HG03469 (cell line): ENCODE measurements around the gene CYFIP2.

Experiments
- ATAC-seq: cut with Tn5 transposase; IDR thresholded peaks from one replicate; pipeline ENCODE4 v1.9.1; 2021; ENCODE audit warnings: mild to moderate bottlenecking, moderate library complexity, moderate number of reproducible peaks; ENCODE audit not compliant: unreplicated experiment

The CYFIP2 gene

GRCh38 chr5:157285310-157286035, 19.6 kb downstream of the CYFIP2 start:
- no peak for ATAC-seq

- no peak for ATAC-seq
These were observed 20.9 kb downstream of the CYFIP2 start for GRCh38 chr5:157286761-157287211.

GRCh38 chr5:157288405-157289163, 22.7 kb downstream of the CYFIP2 start:
- no peak for ATAC-seq

GRCh38 chr5:157289164-157289819, 23.4 kb downstream of the CYFIP2 start:
- ATAC-seq = no peak

GRCh38 chr5:157290156-157290980, 24.4 kb downstream of the CYFIP2 start:
- ATAC-seq = no peak

- ATAC-seq = peak; percentile 79
These were observed 25.2 kb downstream of the CYFIP2 start for GRCh38 chr5:157290981-157291711.

GRCh38 chr5:157292599-157292998, 26.7 kb downstream of the CYFIP2 start:
- ATAC-seq = no peak

- ATAC-seq = no peak
These were observed 28.6 kb downstream of the CYFIP2 start for GRCh38 chr5:157294407-157295091.

- no peak for ATAC-seq
These were observed 29.3 kb downstream of the CYFIP2 start for GRCh38 chr5:157295247-157295646.

GRCh38 chr5:157300564-157300963, 34.6 kb downstream of the CYFIP2 start:
- ATAC-seq = no peak

- ATAC-seq = no peak
These were observed 35.1 kb downstream of the CYFIP2 start for GRCh38 chr5:157301066-157301465.

GRCh38 chr5:157303023-157303422, 37.1 kb downstream of the CYFIP2 start:
- ATAC-seq = no peak

GRCh38 chr5:157303667-157304327, 37.9 kb downstream of the CYFIP2 start:
- no peak for ATAC-seq

GRCh38 chr5:157306081-157306480, 40.2 kb downstream of the CYFIP2 start:
- no peak for ATAC-seq

GRCh38 chr5:157306692-157307471, 41.0 kb downstream of the CYFIP2 start:
- no peak for ATAC-seq

GRCh38 chr5:157308836-157309465, 43.0 kb downstream of the CYFIP2 start:
- peak; percentile 55 for ATAC-seq

- no peak for ATAC-seq
These were observed 43.9 kb downstream of the CYFIP2 start for GRCh38 chr5:157309796-157310195.

- ATAC-seq = no peak
These were observed 45.7 kb downstream of the CYFIP2 start for GRCh38 chr5:157311595-157311994.
